Mesenchymal stem cell (in vitro differentiated cells and primary cell): ENCODE data around the gene KHNYN.
A peak's percentile ranks its signal among the peaks of the same experiment; 100 is the strongest.
"Not testable (repeated sequence)": the region's sequence is repeated elsewhere in the genome, so short reads cannot be mapped to it uniquely, and the experiment has no call there.

Source experiments
- DNase-seq: peaks from one replicate; pipeline ENCODE4 v3.0.0-alpha.2; 2013
- H2AFZ ChIP-seq: one replicate; pipeline ENCODE4 v1.6.1; 2013; ENCODE audit warnings: low read depth, mild to moderate bottlenecking, control low read depth, inconsistent platforms, low read length, moderate library complexity
- H2AK5ac ChIP-seq: 2 replicates; pipeline ENCODE4 v1.6.1; 2013; ENCODE audit warnings: low read length, moderate library complexity, mild to moderate bottlenecking, inconsistent platforms; ENCODE audit not compliant: severe bottlenecking
- H2BK120ac ChIP-seq: one replicate; pipeline ENCODE4 v1.6.1; 2013; ENCODE audit warnings: low read depth, mild to moderate bottlenecking, inconsistent platforms, low read length, moderate library complexity
- H2BK12ac ChIP-seq, 2 experiments: one replicate each; pipeline ENCODE4 v1.6.1; 2013; ENCODE audit warnings: inconsistent platforms in 2 of 2, low read length in 2 of 2, mild to moderate bottlenecking in 2 of 2, moderate library complexity in 2 of 2, control low read depth in 1 of 2
- H2BK15ac ChIP-seq: one replicate; pipeline ENCODE4 v1.6.1; 2013; ENCODE audit warnings: mild to moderate bottlenecking, low read depth, inconsistent platforms; ENCODE audit not compliant: poor library complexity, severe bottlenecking
- H2BK5ac ChIP-seq: 2 replicates; pipeline ENCODE4 v1.6.1; 2013; ENCODE audit warnings: low read depth, mild to moderate bottlenecking, low read length, control low read depth, inconsistent platforms; ENCODE audit not compliant: poor library complexity, severe bottlenecking
- H3K14ac ChIP-seq, 2 experiments: one replicate each; pipeline ENCODE4 v1.6.1; 2013; ENCODE audit warnings: inconsistent platforms in 2 of 2, low read length in 2 of 2, control low read depth in 1 of 2, mild to moderate bottlenecking in 1 of 2, moderate library complexity in 1 of 2
- H3K18ac ChIP-seq, 2 experiments: one replicate each; pipeline ENCODE4 v1.6.1; 2013; ENCODE audit warnings: inconsistent platforms in 2 of 2, low read length in 2 of 2, control low read depth in 1 of 2, low read depth in 1 of 2, mild to moderate bottlenecking in 1 of 2
- H3K23ac ChIP-seq, 2 experiments: one replicate each; pipeline ENCODE4 v1.6.1; 2013; ENCODE audit warnings: inconsistent platforms in 2 of 2, low read length in 2 of 2, mild to moderate bottlenecking in 2 of 2, moderate library complexity in 2 of 2, control low read depth in 1 of 2
- H3K27ac ChIP-seq: 2 replicates; pipeline ENCODE4 v1.5.1; 2013; ENCODE audit warnings: mild to moderate bottlenecking, moderate library complexity, low read length, control low read depth, inconsistent platforms; ENCODE audit not compliant: poor library complexity, severe bottlenecking
- H3K27me3 ChIP-seq, 2 experiments: 2 replicates each; pipeline versions ENCODE4 v1.6.1 to v1.7.0; 2013; ENCODE audit warnings: low read length in 2 of 2, mild to moderate bottlenecking in 2 of 2, moderate library complexity in 2 of 2, control low read depth in 1 of 2, inconsistent platforms in 1 of 2; ENCODE audit not compliant: control insufficient read depth in 1 of 2, insufficient read depth in 1 of 2
- H3K36me3 ChIP-seq, 2 experiments: 2 replicates each; pipeline versions ENCODE4 v1.6.1 to v1.7.0; 2013; ENCODE audit warnings: low read length in 2 of 2, control low read depth in 1 of 2, inconsistent platforms in 1 of 2, low read depth in 1 of 2, mild to moderate bottlenecking in 1 of 2; ENCODE audit not compliant: insufficient read depth in 2 of 2, control insufficient read depth in 1 of 2
- H3K4ac ChIP-seq, 2 experiments: one replicate each; pipeline ENCODE4 v1.6.1; 2013; ENCODE audit warnings: inconsistent platforms in 2 of 2, low read length in 2 of 2, mild to moderate bottlenecking in 2 of 2, moderate library complexity in 2 of 2, control low read depth in 1 of 2, low read depth in 1 of 2
- H3K4me1 ChIP-seq: 2 replicates; pipeline ENCODE4 v1.6.1; 2013; ENCODE audit warnings: low read depth, low read length, control low read depth; ENCODE audit not compliant: control insufficient read depth, insufficient read depth
- H3K4me2 ChIP-seq: 2 replicates; pipeline ENCODE4 v1.6.1; 2013; ENCODE audit warnings: low read length, mild to moderate bottlenecking, inconsistent platforms; ENCODE audit not compliant: poor library complexity, severe bottlenecking
- H3K4me3 ChIP-seq, 2 experiments: 2 replicates each; pipeline versions ENCODE4 v1.5.1 to v1.7.0; 2013; ENCODE audit warnings: low read length in 2 of 2, mild to moderate bottlenecking in 2 of 2, control low read depth in 1 of 2, low read depth in 1 of 2; ENCODE audit not compliant: insufficient read depth in 1 of 2
- H3K79me1 ChIP-seq: replicated peaks from 2 replicates; pipeline ENCODE4 v1.6.1; 2013; ENCODE audit warnings: mild to moderate bottlenecking, control low read depth, low read length, inconsistent platforms; ENCODE audit not compliant: poor library complexity, severe bottlenecking
- H3K9ac ChIP-seq: 2 replicates; pipeline ENCODE4 v1.7.0; 2013; ENCODE audit warnings: mild to moderate bottlenecking, low read length, moderate library complexity
- H3K9me3 ChIP-seq: 2 replicates; pipeline ENCODE4 v1.7.0; 2013; ENCODE audit warnings: mild to moderate bottlenecking, low read length; ENCODE audit not compliant: control insufficient read depth
- H4K8ac ChIP-seq: one replicate; pipeline ENCODE4 v1.6.1; 2013; ENCODE audit warnings: inconsistent platforms, mild to moderate bottlenecking, low read length, moderate library complexity
- H4K91ac ChIP-seq: one replicate; pipeline ENCODE4 v1.6.1; 2013; ENCODE audit warnings: mild to moderate bottlenecking, low read length, inconsistent platforms
- WGBS: methylation state at CpG from one replicate; pipeline ENCODE4 v1.1.7; 2013; ENCODE audit warnings: mixed read lengths; 5-methylcytosine and 5-hydroxymethylcytosine counted together

KHNYN gene

GRCh38 chr14:24481622-24482324 is 52.0 kb downstream of the KHNYN start:
- no peak overlapping the region for H2AFZ ChIP-seq
- peaks cover 3% of the 10 kb centered on the region for H3K4me1 ChIP-seq
- H4K8ac ChIP-seq, result no peak overlapping the region
- no peak overlapping the region for H3K23ac ChIP-seq
- WGBS, result 62% methylated on average over 23 of the region's 23 CpGs
- no peak overlapping the region for H3K18ac ChIP-seq
- no peak overlapping the region for H4K91ac ChIP-seq
- no peak overlapping the region for H3K4ac ChIP-seq
- no peak overlapping the region for H2BK5ac ChIP-seq
- H3K4me3 ChIP-seq, result peak overlapping the region in 1 of 2 experiments; percentile 8
- no peak overlapping the region for H2BK15ac ChIP-seq
- no peaks in the 10 kb centered on the region for H3K9me3 ChIP-seq
- no peak overlapping the region for H3K4me2 ChIP-seq
- no peaks in the 10 kb centered on the region for H3K27me3 ChIP-seq
- no peak overlapping the region for H2BK120ac ChIP-seq
- no peak overlapping the region for H3K9ac ChIP-seq
- H3K14ac ChIP-seq, result no peak overlapping the region
- no peaks in the 10 kb centered on the region for H3K36me3 ChIP-seq
- H3K79me1 ChIP-seq, result no peaks in the 10 kb centered on the region
- no peak for DNase-seq
- H2AK5ac ChIP-seq, result no peak overlapping the region
- no peak overlapping the region for H2BK12ac ChIP-seq
- H3K27ac ChIP-seq, result no peak overlapping the region

GRCh38 chr14:24482699-24483303 is 53.0 kb downstream of the KHNYN start:
- H3K79me1 ChIP-seq, H3K9me3 ChIP-seq, H2AK5ac ChIP-seq, H3K4me3 ChIP-seq, H2BK120ac ChIP-seq, H3K4me2 ChIP-seq, H3K18ac ChIP-seq, DNase-seq, H2BK12ac ChIP-seq, H2BK15ac ChIP-seq, H3K36me3 ChIP-seq, H3K4ac ChIP-seq, H4K91ac ChIP-seq, H3K23ac ChIP-seq, H3K27me3 ChIP-seq, H2BK5ac ChIP-seq, H2AFZ ChIP-seq, H4K8ac ChIP-seq, H3K27ac ChIP-seq, H3K4me1 ChIP-seq, H3K9ac ChIP-seq, H3K14ac ChIP-seq: not testable (repeated sequence)
- WGBS, result 100% methylated on average over 1 of the region's 2 CpGs

GRCh38 chr14:24483604-24484252 is 54.0 kb downstream of the KHNYN start:
- no peak overlapping the region for H3K18ac ChIP-seq
- H3K27me3 ChIP-seq, result no peaks in the 10 kb centered on the region
- no peak overlapping the region for H4K91ac ChIP-seq
- H3K14ac ChIP-seq, result no peak overlapping the region
- H3K79me1 ChIP-seq, result no peaks in the 10 kb centered on the region
- H2BK15ac ChIP-seq, result no peak overlapping the region
- H4K8ac ChIP-seq, result no peak overlapping the region
- H2BK120ac ChIP-seq, result no peak overlapping the region
- H2BK5ac ChIP-seq, result no peak overlapping the region
- 53% methylated on average over 4 of the region's 4 CpGs for WGBS
- no peaks in the 10 kb centered on the region for H3K9me3 ChIP-seq
- H2AFZ ChIP-seq, result no peak overlapping the region
- no peak overlapping the region for H2BK12ac ChIP-seq
- H3K27ac ChIP-seq, result no peak overlapping the region
- DNase-seq, result peak; percentile 36
- no peak overlapping the region for H3K23ac ChIP-seq
- H3K4ac ChIP-seq, result no peak overlapping the region
- H2AK5ac ChIP-seq, result no peak overlapping the region
- H3K9ac ChIP-seq, result no peak overlapping the region
- H3K4me2 ChIP-seq, result no peak overlapping the region
- peaks cover 3% of the 10 kb centered on the region for H3K4me1 ChIP-seq
- no peak overlapping the region for H3K4me3 ChIP-seq
- H3K36me3 ChIP-seq, result no peaks in the 10 kb centered on the region
